Measurements from ENCODE around the gene OR52B2. TPM values are rescaled to one million over a fixed set of nuclear protein-coding genes. Genes with fewer than 3 reads are reported as not detected.
"Not testable (repeated sequence)": the region's sequence is repeated elsewhere in the genome, so short reads cannot be mapped to it uniquely, and the experiment has no call there.

OR52B2 gene
- total RNA-seq, 1 donor from 2014 or later = not detected

- Mint-ChIP-seq H3K4me3 (ENCODE audit: low read depth) (no peak overlapping the region), H3K27me3 (no peaks in the 10 kb centered on the region), H3K36me3 (ENCODE audit: insufficient read depth) (no peaks in the 10 kb centered on the region), H3K27ac (peak overlapping the region; percentile 73), H3K9me3 (ENCODE audit: low read depth) (no peaks in the 10 kb centered on the region), H3K4me1 (ENCODE audit: low read depth) (peaks cover 3% of the 10 kb centered on the region)
- no peak for DNase-seq (ENCODE audit: low spot score, unreplicated experiment)
- no peak for TF ChIP-seq CTCF (IDR thresholded peaks at IDR 0.05; ENCODE audit: unreplicated experiment)
Measured at GRCh38 chr11:6156628-6157359, 13.3 kb downstream of the OR52B2 start.

- no peak for DNase-seq (ENCODE audit: low spot score, unreplicated experiment)
- no peak for TF ChIP-seq CTCF (IDR thresholded peaks at IDR 0.05; ENCODE audit: unreplicated experiment)
- H3K4me1 Mint-ChIP-seq (ENCODE audit: low read depth) = peaks cover 3% of the 10 kb centered on the region
- H3K27ac Mint-ChIP-seq = no peak overlapping the region
- H3K4me3 Mint-ChIP-seq (ENCODE audit: low read depth) = no peak overlapping the region
- no peaks in the 10 kb centered on the region for H3K27me3 Mint-ChIP-seq
- H3K9me3 Mint-ChIP-seq (ENCODE audit: low read depth) = peaks cover 4% of the 10 kb centered on the region
- H3K36me3 Mint-ChIP-seq (ENCODE audit: insufficient read depth) = peaks cover 1% of the 10 kb centered on the region
Measured at GRCh38 chr11:6152126-6152525, 18.0 kb downstream of the OR52B2 start.

GRCh38 chr11:6151117-6151516, 19.0 kb downstream of the OR52B2 start:
- no peaks in the 10 kb centered on the region for H3K27me3 Mint-ChIP-seq
- TF ChIP-seq CTCF (IDR thresholded peaks at IDR 0.05; ENCODE audit: unreplicated experiment) = no peak
- H3K4me1 Mint-ChIP-seq (ENCODE audit: low read depth) = peaks cover 1% of the 10 kb centered on the region
- H3K4me3 Mint-ChIP-seq (ENCODE audit: low read depth) = no peak overlapping the region
- peaks cover 4% of the 10 kb centered on the region for H3K9me3 Mint-ChIP-seq (ENCODE audit: low read depth)
- H3K27ac Mint-ChIP-seq = no peak overlapping the region
- H3K36me3 Mint-ChIP-seq (ENCODE audit: insufficient read depth) = peaks cover 1% of the 10 kb centered on the region
- DNase-seq (ENCODE audit: low spot score, unreplicated experiment) = no peak

- H3K27ac Mint-ChIP-seq; H3K27me3 Mint-ChIP-seq; H3K9me3 Mint-ChIP-seq (ENCODE audit: low read depth); H3K36me3 Mint-ChIP-seq (ENCODE audit: insufficient read depth); H3K4me1 Mint-ChIP-seq (ENCODE audit: low read depth); DNase-seq (ENCODE audit: low spot score, unreplicated experiment): not testable (repeated sequence)
- peak overlapping the region; percentile 44 for H3K4me3 Mint-ChIP-seq (ENCODE audit: low read depth)
Measured at GRCh38 chr11:6143737-6144136, 26.4 kb downstream of the OR52B2 start.

- no peak for DNase-seq (ENCODE audit: low spot score, unreplicated experiment)
- H3K4me1 Mint-ChIP-seq (ENCODE audit: low read depth) = no peaks in the 10 kb centered on the region
- H3K9me3 Mint-ChIP-seq (ENCODE audit: low read depth) = peaks cover 6% of the 10 kb centered on the region
- H3K4me3 Mint-ChIP-seq (ENCODE audit: low read depth) = no peak overlapping the region
- H3K36me3 Mint-ChIP-seq (ENCODE audit: insufficient read depth) = no peaks in the 10 kb centered on the region
- TF ChIP-seq CTCF (IDR thresholded peaks at IDR 0.05; ENCODE audit: unreplicated experiment) = no peak
- no peak overlapping the region for H3K27ac Mint-ChIP-seq
- H3K27me3 Mint-ChIP-seq = no peaks in the 10 kb centered on the region
Measured at GRCh38 chr11:6142936-6143335, 27.2 kb downstream of the OR52B2 start.

GRCh38 chr11:6135936-6136335, 34.2 kb downstream of the OR52B2 start:
- H3K9me3 Mint-ChIP-seq (ENCODE audit: low read depth); H3K36me3 Mint-ChIP-seq (ENCODE audit: insufficient read depth); DNase-seq (ENCODE audit: low spot score, unreplicated experiment); H3K4me3 Mint-ChIP-seq (ENCODE audit: low read depth); H3K27me3 Mint-ChIP-seq; H3K27ac Mint-ChIP-seq; H3K4me1 Mint-ChIP-seq (ENCODE audit: low read depth): not testable (repeated sequence)
